GM19023 (cell line): Measurements from ENCODE around the gene PLGRKT.
"Not testable (repeated sequence)": the region's sequence is repeated elsewhere in the genome, so short reads cannot be mapped to it uniquely, and the experiment has no call there.

ENCODE experiments used
- ATAC-seq: cut with Tn5 transposase; IDR thresholded peaks from one replicate; pipeline ENCODE4 v1.9.1; 2021; ENCODE audit warnings: mild to moderate bottlenecking, moderate library complexity; ENCODE audit not compliant: unreplicated experiment

Gene PLGRKT

GRCh38 chr9:5321601-5322000 lies 116.1 kb downstream of the PLGRKT start:
- not testable (repeated sequence) for ATAC-seq

GRCh38 chr9:5321058-5321457 lies 116.7 kb downstream of the PLGRKT start:
- no peak for ATAC-seq

GRCh38 chr9:5316406-5316805 lies 121.3 kb downstream of the PLGRKT start:
- not testable (repeated sequence) for ATAC-seq

- no peak for ATAC-seq
These were observed 122.4 kb downstream of the PLGRKT start for GRCh38 chr9:5315187-5315923.

GRCh38 chr9:5310851-5311250 lies 126.9 kb downstream of the PLGRKT start:
- ATAC-seq = no peak
